22Rv1 (cell line): ENCODE data around the gene PSG1.
"Not testable (repeated sequence)": the region's sequence is repeated elsewhere in the genome, so short reads cannot be mapped to it uniquely, and the experiment has no call there.

Experiments
- ZFX ChIP-seq: fragments of 450-650 bp; IDR thresholded peaks from 2 replicates; pipeline ENCODE4 v1.6.1; 2017; ENCODE audit warnings: antibody characterized with exemption, borderline replicate concordance
- TF ChIP-seq, protein P1 (sequence below): fragments of 450-650 bp; IDR thresholded peaks from 2 replicates; pipeline ENCODE4 v1.5.1; 2017; ENCODE audit warnings: mild to moderate bottlenecking

DNA sequence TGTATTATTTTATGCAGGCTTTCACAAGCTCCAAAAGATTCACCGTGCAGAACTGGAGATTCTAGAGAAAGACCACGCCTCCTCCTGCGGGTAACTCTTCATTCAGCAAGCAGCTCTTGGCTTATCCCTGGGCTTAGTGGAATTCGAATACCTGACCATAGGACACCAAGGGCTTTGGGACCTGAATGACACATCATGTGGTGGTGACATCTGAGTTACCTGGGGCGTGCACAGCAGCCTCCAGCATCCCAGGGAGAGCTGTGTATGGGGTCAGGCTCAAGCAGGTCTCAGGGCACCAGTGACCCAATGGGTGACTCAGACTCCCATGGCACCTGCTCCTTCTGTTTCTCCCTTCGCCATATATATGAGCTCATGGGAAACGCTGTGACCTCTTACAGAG is 10.9 kb upstream of the PSG1 start:
- TF ChIP-seq ZFX, result not testable (repeated sequence)
- TF ChIP-seq, protein P1, sequence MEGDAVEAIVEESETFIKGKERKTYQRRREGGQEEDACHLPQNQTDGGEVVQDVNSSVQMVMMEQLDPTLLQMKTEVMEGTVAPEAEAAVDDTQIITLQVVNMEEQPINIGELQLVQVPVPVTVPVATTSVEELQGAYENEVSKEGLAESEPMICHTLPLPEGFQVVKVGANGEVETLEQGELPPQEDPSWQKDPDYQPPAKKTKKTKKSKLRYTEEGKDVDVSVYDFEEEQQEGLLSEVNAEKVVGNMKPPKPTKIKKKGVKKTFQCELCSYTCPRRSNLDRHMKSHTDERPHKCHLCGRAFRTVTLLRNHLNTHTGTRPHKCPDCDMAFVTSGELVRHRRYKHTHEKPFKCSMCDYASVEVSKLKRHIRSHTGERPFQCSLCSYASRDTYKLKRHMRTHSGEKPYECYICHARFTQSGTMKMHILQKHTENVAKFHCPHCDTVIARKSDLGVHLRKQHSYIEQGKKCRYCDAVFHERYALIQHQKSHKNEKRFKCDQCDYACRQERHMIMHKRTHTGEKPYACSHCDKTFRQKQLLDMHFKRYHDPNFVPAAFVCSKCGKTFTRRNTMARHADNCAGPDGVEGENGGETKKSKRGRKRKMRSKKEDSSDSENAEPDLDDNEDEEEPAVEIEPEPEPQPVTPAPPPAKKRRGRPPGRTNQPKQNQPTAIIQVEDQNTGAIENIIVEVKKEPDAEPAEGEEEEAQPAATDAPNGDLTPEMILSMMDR, result not testable (repeated sequence)
